ENCODE results near the gene CALML6.

DNA sequence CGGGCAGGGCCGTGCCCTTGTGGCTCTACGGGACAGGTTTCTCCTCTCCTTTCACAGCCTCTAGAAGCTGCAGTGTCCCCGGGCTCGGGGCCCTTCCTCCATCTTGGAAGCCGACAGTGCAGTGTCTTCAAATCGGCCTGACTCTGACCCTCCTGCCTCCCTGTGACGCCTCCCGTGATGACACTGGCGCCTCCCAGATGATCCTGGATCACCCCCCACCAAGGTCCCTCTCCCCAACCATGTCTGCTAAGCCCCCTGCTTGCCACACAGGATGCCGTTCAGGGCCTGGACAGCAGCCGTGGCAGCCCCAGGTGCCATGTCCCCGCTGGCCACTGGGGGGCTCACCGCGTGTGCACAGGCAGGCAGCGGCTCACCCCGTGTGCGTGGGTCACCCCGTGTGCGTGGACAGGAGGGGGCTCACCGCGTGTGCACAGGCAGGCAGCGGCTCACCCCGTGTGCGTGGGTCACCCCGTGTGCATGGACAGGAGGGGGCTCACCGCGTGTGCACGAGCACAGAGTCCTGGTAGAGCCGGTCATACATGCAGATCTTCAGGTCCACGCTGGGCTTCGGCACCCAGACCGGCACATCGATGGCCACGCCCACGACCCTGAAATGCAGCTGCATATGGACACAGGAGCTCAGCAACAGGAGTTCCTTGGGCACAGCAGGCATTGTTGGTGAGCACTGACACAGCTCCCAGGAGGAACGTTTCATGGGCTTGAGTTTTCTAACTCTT, 28.9 kb downstream of the CALML6 start:
- TF ChIP-seq, protein P1, sequence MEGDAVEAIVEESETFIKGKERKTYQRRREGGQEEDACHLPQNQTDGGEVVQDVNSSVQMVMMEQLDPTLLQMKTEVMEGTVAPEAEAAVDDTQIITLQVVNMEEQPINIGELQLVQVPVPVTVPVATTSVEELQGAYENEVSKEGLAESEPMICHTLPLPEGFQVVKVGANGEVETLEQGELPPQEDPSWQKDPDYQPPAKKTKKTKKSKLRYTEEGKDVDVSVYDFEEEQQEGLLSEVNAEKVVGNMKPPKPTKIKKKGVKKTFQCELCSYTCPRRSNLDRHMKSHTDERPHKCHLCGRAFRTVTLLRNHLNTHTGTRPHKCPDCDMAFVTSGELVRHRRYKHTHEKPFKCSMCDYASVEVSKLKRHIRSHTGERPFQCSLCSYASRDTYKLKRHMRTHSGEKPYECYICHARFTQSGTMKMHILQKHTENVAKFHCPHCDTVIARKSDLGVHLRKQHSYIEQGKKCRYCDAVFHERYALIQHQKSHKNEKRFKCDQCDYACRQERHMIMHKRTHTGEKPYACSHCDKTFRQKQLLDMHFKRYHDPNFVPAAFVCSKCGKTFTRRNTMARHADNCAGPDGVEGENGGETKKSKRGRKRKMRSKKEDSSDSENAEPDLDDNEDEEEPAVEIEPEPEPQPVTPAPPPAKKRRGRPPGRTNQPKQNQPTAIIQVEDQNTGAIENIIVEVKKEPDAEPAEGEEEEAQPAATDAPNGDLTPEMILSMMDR (IDR thresholded peaks at IDR 0.05), result peak; percentile 32 to 93 (median 82)
- TF ChIP-seq POLR2A (IDR thresholded peaks at IDR 0.05), result no peak

All from Peyer's patch (tissue), 4 donors.